Smooth muscle cell (in vitro differentiated cells): Measurements from ENCODE around the gene AGER. TPM values are rescaled to one million over a fixed set of nuclear protein-coding genes. Genes with fewer than 3 reads are reported as not detected.

Experiments used
- DNase-seq: peaks from one replicate; lab custom pipeline; 2025; ENCODE audit not compliant: unreplicated experiment; lab: John Stamatoyannopoulos, UW
- H2AFZ ChIP-seq: fragments of 200-600 bp; sonication (generic); 2 replicates; pipeline ENCODE4 v1.6.0; 2016; ENCODE audit warnings: antibody characterized with exemption, low read depth, mild to moderate bottlenecking
- H3F3A ChIP-seq: fragments of 200-600 bp; sonication (generic); 2 replicates; pipeline ENCODE4 v1.6.0; 2017; ENCODE audit warnings: antibody characterized with exemption, low read depth
- H3K27ac ChIP-seq: fragments of 200-600 bp; sonication (generic); 2 replicates; pipeline ENCODE4 v1.5.1; 2016; ENCODE audit warnings: low read depth, mild to moderate bottlenecking
- H3K27me3 ChIP-seq: fragments of 200-600 bp; sonication (generic); 2 replicates; pipeline ENCODE4 v1.6.1; 2016; ENCODE audit warnings: low read depth, mild to moderate bottlenecking
- H3K36me3 ChIP-seq: fragments of 200-600 bp; sonication (generic); 2 replicates; pipeline ENCODE4 v1.5.1; 2016; ENCODE audit warnings: low read depth
- H3K4me1 ChIP-seq: fragments of 200-600 bp; sonication (generic); 2 replicates; pipeline ENCODE4 v1.5.1; 2016; ENCODE audit warnings: low read depth
- H3K4me2 ChIP-seq: fragments of 200-600 bp; sonication (generic); 2 replicates; pipeline ENCODE4 v1.6.0; 2016; ENCODE audit warnings: mild to moderate bottlenecking
- H3K4me3 ChIP-seq: fragments of 200-600 bp; sonication (generic); 2 replicates; pipeline ENCODE4 v1.5.1; 2016; ENCODE audit warnings: mild to moderate bottlenecking
- H3K79me2 ChIP-seq: fragments of 200-600 bp; sonication (generic); 2 replicates; pipeline ENCODE4 v1.6.0; 2016; ENCODE audit warnings: low read depth, mild to moderate bottlenecking
- H3K9ac ChIP-seq: fragments of 200-600 bp; sonication (generic); 2 replicates; pipeline ENCODE4 v1.6.0; 2016; ENCODE audit warnings: low read depth
- H3K9me3 ChIP-seq: fragments of 200-600 bp; sonication (generic); replicated peaks from 2 replicates; pipeline ENCODE4 v1.5.1; 2016; ENCODE audit warnings: low read depth
- H4K20me1 ChIP-seq: fragments of 200-600 bp; sonication (generic); 2 replicates; pipeline ENCODE4 v1.6.0; 2016; ENCODE audit warnings: low read depth
- CTCF ChIP-seq: fragments of 200-600 bp; sonication (generic); IDR thresholded peaks from 2 replicates; pipeline ENCODE4 v1.5.1; 2017; ENCODE audit warnings: borderline replicate concordance, mild to moderate bottlenecking, antibody characterized with exemption; ENCODE audit not compliant: insufficient read depth, poor library complexity, severe bottlenecking
- WGBS: methylation state at CpG from one replicate; pipeline ENCODE4 v1.1.7; 2016; ENCODE audit warnings: low lambda C conversion rate; 5-methylcytosine and 5-hydroxymethylcytosine counted together
- polyA plus RNA-seq: library from polyadenylated mRNA; unstranded; fragments of >200 nt; fragmentation: Nextera tagmentation; extraction: Ambion mirVana; gene quantifications from 2 replicates; pipeline ENCODE4 v1.2.1, GENCODE V29; 2016
- total RNA-seq: library from RNA; depleted of rRNA; stranded (reverse); fragments of >200 nt; gene quantifications from 2 replicates; pipeline ENCODE4 v1.2.3, GENCODE V29; 2014

The AGER gene
- total and polyA plus RNA-seq, 2 experiments from 2014 or later = 2.5 to 2.6 TPM

- peaks cover 10% of the 10 kb centered on the region for H3K79me2 ChIP-seq
- peak within 1 kb of the TSS; percentile 20 for H2AFZ ChIP-seq
- peaks cover 26% of the 10 kb centered on the region for H3K27me3 ChIP-seq
- TF ChIP-seq CTCF = no peak
- H3K9me3 ChIP-seq = no peaks in the 10 kb centered on the region
- no peak for DNase-seq
- H3K27ac ChIP-seq = peak within 1 kb of the TSS; percentile 91
- H3K4me1 ChIP-seq = peaks cover 18% of the 10 kb centered on the region
- H3K4me3 ChIP-seq = peak within 1 kb of the TSS; percentile 85
- no peaks in the 10 kb centered on the region for H4K20me1 ChIP-seq
- 10% methylated on average over 13 of the region's 24 CpGs for WGBS
- H3F3A ChIP-seq = no peaks in the 10 kb centered on the region
- peak within 1 kb of the TSS; percentile 90 for H3K4me2 ChIP-seq
- no peaks in the 10 kb centered on the region for H3K36me3 ChIP-seq
- H3K9ac ChIP-seq = peak within 1 kb of the TSS; percentile 87
Measured at GRCh38 chr6:32151863-32152768, 31.9 kb downstream of the AGER start, which contains the start of gene PRRT1. TSS of gene PRRT1 (minus strand) at chr6:32151939. CDS start at chr6:32151827, 112 bp downstream.

DNA sequence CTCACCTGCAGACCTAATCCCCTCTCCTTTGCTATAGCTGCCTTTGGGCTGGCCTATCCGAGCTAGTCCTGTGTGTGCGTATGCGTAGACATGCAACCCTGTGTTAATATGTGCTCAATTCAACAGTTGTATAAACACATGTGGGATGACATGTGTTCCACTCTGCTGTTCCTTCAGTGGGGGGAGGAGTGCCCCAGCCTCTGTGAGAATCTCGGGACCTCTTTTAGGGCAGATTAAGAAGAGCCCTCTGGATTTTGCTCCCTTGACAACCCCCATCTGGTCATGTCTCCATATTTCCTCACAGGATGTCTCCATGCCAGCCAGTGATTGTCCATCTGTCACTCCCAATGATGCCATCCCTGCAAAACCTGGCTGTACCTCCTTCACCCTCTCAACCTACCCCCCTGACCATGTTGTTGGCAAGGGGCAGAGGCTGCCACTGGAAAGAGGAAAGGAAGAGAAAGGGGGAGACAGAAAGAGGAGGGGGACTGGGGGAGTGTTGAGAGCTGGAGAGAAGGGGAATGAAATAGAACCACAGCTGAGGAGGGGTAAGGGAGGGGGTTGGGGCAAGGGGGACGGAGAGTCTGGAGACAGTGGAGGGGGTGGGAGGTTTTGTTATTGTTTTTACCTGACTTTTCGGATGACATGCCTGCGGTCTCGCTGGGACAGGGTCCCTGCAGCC, 32.7 kb downstream of the AGER start:
- H3F3A ChIP-seq = no peaks in the 10 kb centered on the region
- no peak overlapping the region for H3K27ac ChIP-seq
- H3K4me3 ChIP-seq = peak overlapping the region; percentile 85
- H3K4me2 ChIP-seq = peak overlapping the region; percentile 90
- no peaks in the 10 kb centered on the region for H4K20me1 ChIP-seq
- H3K4me1 ChIP-seq = peaks cover 18% of the 10 kb centered on the region
- DNase-seq = no peak
- peaks cover 26% of the 10 kb centered on the region for H3K27me3 ChIP-seq
- H3K9me3 ChIP-seq = no peaks in the 10 kb centered on the region
- no peak overlapping the region for H2AFZ ChIP-seq
- H3K79me2 ChIP-seq = peaks cover 10% of the 10 kb centered on the region
- no peaks in the 10 kb centered on the region for H3K36me3 ChIP-seq
- WGBS = 46% methylated on average over 5 of the region's 8 CpGs
- no peak overlapping the region for H3K9ac ChIP-seq
- TF ChIP-seq CTCF = no peak

DNA sequence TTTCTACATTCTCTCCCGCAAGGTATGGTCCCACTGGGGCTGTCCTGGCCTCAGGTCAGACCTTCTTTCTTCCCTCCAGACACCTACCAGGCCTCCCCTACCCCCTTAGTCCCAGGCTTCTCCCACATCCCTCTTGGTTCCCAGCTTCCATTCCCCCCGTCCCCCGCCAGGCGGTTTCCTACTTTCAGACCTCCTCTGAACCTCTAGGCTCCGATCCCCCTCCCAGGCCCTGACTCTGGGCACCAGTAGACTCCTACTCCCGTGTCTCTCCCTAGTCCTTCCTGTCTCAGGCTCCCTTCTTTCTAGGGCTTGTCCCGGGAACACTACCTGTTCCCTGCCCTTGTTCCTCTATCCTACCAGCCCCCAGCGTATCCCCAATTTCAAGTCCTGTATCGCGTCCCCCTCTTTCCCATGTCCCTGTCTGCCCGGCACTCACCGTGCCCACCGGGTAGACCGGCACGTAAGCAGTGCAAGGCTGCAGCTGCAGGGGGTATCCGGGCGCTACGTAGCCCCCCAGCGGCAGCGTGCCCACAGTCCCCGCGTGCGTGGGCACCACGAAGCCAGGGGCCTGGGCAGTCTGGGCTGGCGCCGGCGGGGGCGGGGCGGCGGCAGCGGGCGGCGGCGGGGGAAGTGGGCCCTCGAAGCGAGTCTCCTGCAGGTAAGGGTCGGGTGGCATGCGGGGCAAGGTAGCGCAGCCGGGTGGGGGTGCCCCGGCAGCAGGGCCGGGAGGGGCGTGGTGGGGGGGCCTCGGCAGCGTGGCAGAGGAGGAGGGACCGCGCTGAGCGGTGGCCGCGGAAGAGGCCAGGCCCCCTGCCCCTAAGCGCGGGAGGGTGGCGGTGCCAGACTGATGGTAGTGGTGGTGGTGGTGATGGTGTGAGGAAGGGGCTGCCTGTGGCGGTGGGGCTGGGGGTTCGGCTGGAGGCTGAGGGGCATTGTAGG, 33.9 kb downstream of the AGER start:
- peaks cover 9% of the 10 kb centered on the region for H3K79me2 ChIP-seq
- no peak overlapping the region for H3K27ac ChIP-seq
- H3K4me3 ChIP-seq = peak overlapping the region; percentile 27
- DNase-seq = no peak
- H2AFZ ChIP-seq = no peak overlapping the region
- H4K20me1 ChIP-seq = no peaks in the 10 kb centered on the region
- peaks cover 17% of the 10 kb centered on the region for H3K4me1 ChIP-seq
- H3K27me3 ChIP-seq = peaks cover 26% of the 10 kb centered on the region
- H3K9me3 ChIP-seq = no peaks in the 10 kb centered on the region
- H3K36me3 ChIP-seq = no peaks in the 10 kb centered on the region
- no peak overlapping the region for H3K9ac ChIP-seq
- H3F3A ChIP-seq = no peaks in the 10 kb centered on the region
- no peak for TF ChIP-seq CTCF
- 24% methylated on average over 37 of the region's 55 CpGs for WGBS
- H3K4me2 ChIP-seq = peak overlapping the region; percentile 90
